Measurements from ENCODE around the gene MAD1L1.
"Not testable (repeated sequence)": the region's sequence is repeated elsewhere in the genome, so short reads cannot be mapped to it uniquely, and the experiment has no call there.

MAD1L1 gene

GRCh38 chr7:1976521-1976920 lies 256.2 kb downstream of the MAD1L1 start:
- DNase-seq, result not testable (repeated sequence)

- DNase-seq, result no peak
Measured at GRCh38 chr7:1975581-1975980, 257.2 kb downstream of the MAD1L1 start.

- DNase-seq, result no peak
Measured at GRCh38 chr7:1975179-1975578, 257.6 kb downstream of the MAD1L1 start.

GRCh38 chr7:1974290-1975101 lies 258.2 kb downstream of the MAD1L1 start:
- DNase-seq, result no peak

- no peak for DNase-seq
Measured at GRCh38 chr7:1973321-1974251, 259.2 kb downstream of the MAD1L1 start.

GRCh38 chr7:1972744-1973143 lies 260.0 kb downstream of the MAD1L1 start:
- no peak for DNase-seq

GRCh38 chr7:1971946-1972654 lies 260.6 kb downstream of the MAD1L1 start:
- DNase-seq, result no peak

- no peak for DNase-seq
Measured at GRCh38 chr7:1970895-1971294, 261.9 kb downstream of the MAD1L1 start.

GRCh38 chr7:1970285-1970660 lies 262.5 kb downstream of the MAD1L1 start:
- DNase-seq, result not testable (repeated sequence)

GRCh38 chr7:1969459-1970284 lies 263.1 kb downstream of the MAD1L1 start:
- DNase-seq, result no peak

GRCh38 chr7:1968397-1969111 lies 264.2 kb downstream of the MAD1L1 start:
- no peak for DNase-seq

- DNase-seq, result no peak
Measured at GRCh38 chr7:1967512-1968396, 265.0 kb downstream of the MAD1L1 start.

GRCh38 chr7:1966631-1967200 lies 266.0 kb downstream of the MAD1L1 start:
- no peak for DNase-seq

GRCh38 chr7:1965579-1966294 lies 267.0 kb downstream of the MAD1L1 start:
- DNase-seq, result no peak

- DNase-seq, result no peak
Measured at GRCh38 chr7:1964913-1965578, 267.7 kb downstream of the MAD1L1 start.

GRCh38 chr7:1964211-1964912 lies 268.4 kb downstream of the MAD1L1 start:
- no peak for DNase-seq

GRCh38 chr7:1963575-1963974 lies 269.2 kb downstream of the MAD1L1 start:
- DNase-seq, result no peak

GRCh38 chr7:1961701-1962276 lies 271.0 kb downstream of the MAD1L1 start:
- peak; percentile 44 for DNase-seq
